Muscle of leg (tissue), 11 donors: Measurements from ENCODE around the gene PCSK2. TPM values are rescaled to one million over a fixed set of nuclear protein-coding genes. Genes with fewer than 3 reads are reported as not detected.

Experiments used
- DNase-seq: peaks from one replicate; pipeline ENCODE4 v3.0.0; 2013
- H3K27ac ChIP-seq: one replicate; pipeline ENCODE4 v1.5.1; 2013; ENCODE audit warnings: mild to moderate bottlenecking, low read length, control low read depth
- H3K27me3 ChIP-seq: one replicate; pipeline ENCODE4 v1.6.1; 2013; ENCODE audit warnings: low read length; ENCODE audit not compliant: control insufficient read depth, insufficient read depth
- H3K36me3 ChIP-seq: one replicate; pipeline ENCODE4 v1.6.1; 2013; ENCODE audit warnings: low read length; ENCODE audit not compliant: control insufficient read depth, insufficient read depth
- H3K4me1 ChIP-seq: one replicate; pipeline ENCODE4 v1.6.1; 2013; ENCODE audit warnings: low read length; ENCODE audit not compliant: control insufficient read depth, insufficient read depth
- H3K4me3 ChIP-seq: one replicate; pipeline ENCODE4 v1.5.1; 2013; ENCODE audit warnings: low read length, control low read depth
- H3K9me3 ChIP-seq: replicated peaks from 2 replicates; pipeline ENCODE4 v1.6.1; 2013; ENCODE audit warnings: low read depth, low read length; ENCODE audit not compliant: control insufficient read depth
- WGBS: methylation state at CpG from one replicate; pipeline ENCODE4 v1.1.5; 2013; ENCODE audit warnings: missing lambda C conversion rate; ENCODE audit not compliant: insufficient coverage; 5-methylcytosine and 5-hydroxymethylcytosine counted together
- polyA plus RNA-seq, 8 donors: library from polyadenylated mRNA; unstranded; fragments of 120-200 nt; gene quantifications; one replicate each; pipeline versions ENCODE4 v1.2.1 to v1.2.3, GENCODE V29; 2013; ENCODE audit warnings: inconsistent platforms in 1 of 8, low replicate concordance in 1 of 8; ENCODE audit not compliant: insufficient read length in 8 of 8, insufficient read depth in 1 of 8
- total RNA-seq: library from RNA; stranded (reverse); fragments of 120-200 nt; gene quantifications from one replicate; pipeline ENCODE4 v1.2.4, GENCODE V29; 2013

Gene PCSK2
- total and polyA plus RNA-seq, 9 donors: 0.27 to 4.0 (median 0.82) TPM

- Histone ChIP-seq H3K27ac (no peak overlapping the region), H3K4me3 (no peak overlapping the region), H3K4me1 (peaks cover 11% of the 10 kb centered on the region), H3K27me3 (no peaks in the 10 kb centered on the region), H3K9me3 (no peaks in the 10 kb centered on the region), H3K36me3 (no peaks in the 10 kb centered on the region)
- DNase-seq: no peak
- WGBS: no CpG with 5 or more reads among the region's 2 CpGs
These were observed 280.2 kb downstream of the PCSK2 start for GRCh38 chr20:17507032-17507431.

- no peak overlapping the region for H3K27ac ChIP-seq
- WGBS: 79% methylated on average over 5 of the region's 5 CpGs
- no peak for DNase-seq
- H3K27me3 ChIP-seq: no peaks in the 10 kb centered on the region
- peaks cover 11% of the 10 kb centered on the region for H3K4me1 ChIP-seq
- H3K4me3 ChIP-seq: no peak overlapping the region
- H3K36me3 ChIP-seq: no peaks in the 10 kb centered on the region
- H3K9me3 ChIP-seq: no peaks in the 10 kb centered on the region
These were observed 280.7 kb downstream of the PCSK2 start for GRCh38 chr20:17507531-17507930.

- Histone ChIP-seq H3K36me3 (no peaks in the 10 kb centered on the region), H3K4me1 (peaks cover 11% of the 10 kb centered on the region), H3K4me3 (no peak overlapping the region), H3K9me3 (no peaks in the 10 kb centered on the region), H3K27ac (no peak overlapping the region), H3K27me3 (no peaks in the 10 kb centered on the region)
- 92% methylated on average over 18 of the region's 18 CpGs for WGBS
- DNase-seq: no peak
These were observed 281.9 kb downstream of the PCSK2 start for GRCh38 chr20:17508756-17509155.

GRCh38 chr20:17510548-17510947 is 283.7 kb downstream of the PCSK2 start:
- Histone ChIP-seq H3K9me3 (no peaks in the 10 kb centered on the region), H3K27ac (no peak overlapping the region), H3K4me3 (no peak overlapping the region), H3K4me1 (peaks cover 1% of the 10 kb centered on the region), H3K36me3 (no peaks in the 10 kb centered on the region), H3K27me3 (no peaks in the 10 kb centered on the region)
- DNase-seq: no peak
- WGBS: 73% methylated on average over 4 of the region's 4 CpGs

- Histone ChIP-seq H3K4me1 (no peaks in the 10 kb centered on the region), H3K4me3 (no peak overlapping the region), H3K27me3 (no peaks in the 10 kb centered on the region), H3K9me3 (no peaks in the 10 kb centered on the region), H3K27ac (no peak overlapping the region), H3K36me3 (no peaks in the 10 kb centered on the region)
- no CpG with 5 or more reads among the region's 6 CpGs for WGBS
- no peak for DNase-seq
These were observed 284.6 kb downstream of the PCSK2 start for GRCh38 chr20:17511401-17511800.

GRCh38 chr20:17513939-17514338 is 287.1 kb downstream of the PCSK2 start:
- Histone ChIP-seq H3K27ac (no peak overlapping the region), H3K9me3 (no peaks in the 10 kb centered on the region), H3K36me3 (no peaks in the 10 kb centered on the region), H3K27me3 (no peaks in the 10 kb centered on the region), H3K4me3 (no peak overlapping the region), H3K4me1 (peaks cover 5% of the 10 kb centered on the region)
- no peak for DNase-seq
- WGBS: no CpG with 5 or more reads among the region's 2 CpGs

GRCh38 chr20:17515053-17515452 is 288.2 kb downstream of the PCSK2 start:
- Histone ChIP-seq H3K4me3 (no peak overlapping the region), H3K27ac (no peak overlapping the region), H3K36me3 (no peaks in the 10 kb centered on the region), H3K27me3 (no peaks in the 10 kb centered on the region), H3K9me3 (no peaks in the 10 kb centered on the region), H3K4me1 (peaks cover 5% of the 10 kb centered on the region)
- no peak for DNase-seq
- no CpG with 5 or more reads among the region's 3 CpGs for WGBS

GRCh38 chr20:17518339-17519052 is 291.7 kb downstream of the PCSK2 start:
- Histone ChIP-seq H3K4me3 (no peak overlapping the region), H3K4me1 (peaks cover 5% of the 10 kb centered on the region), H3K36me3 (no peaks in the 10 kb centered on the region), H3K27me3 (no peaks in the 10 kb centered on the region), H3K9me3 (no peaks in the 10 kb centered on the region), H3K27ac (no peak overlapping the region)
- peak; percentile 67 for DNase-seq
- WGBS: 88% methylated on average over 4 of the region's 14 CpGs

- H3K36me3 ChIP-seq: no peaks in the 10 kb centered on the region
- no peak overlapping the region for H3K4me3 ChIP-seq
- no peaks in the 10 kb centered on the region for H3K9me3 ChIP-seq
- 86% methylated on average over 1 of the region's 7 CpGs for WGBS
- H3K27ac ChIP-seq: no peak overlapping the region
- no peak for DNase-seq
- no peaks in the 10 kb centered on the region for H3K27me3 ChIP-seq
- H3K4me1 ChIP-seq: peaks cover 5% of the 10 kb centered on the region
These were observed 292.9 kb downstream of the PCSK2 start for GRCh38 chr20:17519606-17520285.

- Histone ChIP-seq H3K9me3 (no peaks in the 10 kb centered on the region), H3K36me3 (no peaks in the 10 kb centered on the region), H3K27ac (no peak overlapping the region), H3K27me3 (no peaks in the 10 kb centered on the region), H3K4me3 (no peak overlapping the region), H3K4me1 (peaks cover 5% of the 10 kb centered on the region)
- WGBS: 21% methylated on average over 2 of the region's 3 CpGs
- DNase-seq: peak; percentile 41
These were observed 293.7 kb downstream of the PCSK2 start for GRCh38 chr20:17520583-17520982.
